VCaP (cell line): ENCODE results near the gene PRDM15.
A peak's percentile ranks its signal among the peaks of the same experiment; 100 is the strongest.

Experiments used
- H3K27ac ChIP-seq: fragments of 450-650 bp; 2 replicates; pipeline ENCODE4 v1.5.1; 2017
- TF ChIP-seq, protein P1 (sequence below): fragments of 450-650 bp; conservative IDR thresholded peaks from 2 replicates; pipeline ENCODE4 v1.5.1; 2017; ENCODE audit warnings: mild to moderate bottlenecking, moderate library complexity

PRDM15 gene

DNA sequence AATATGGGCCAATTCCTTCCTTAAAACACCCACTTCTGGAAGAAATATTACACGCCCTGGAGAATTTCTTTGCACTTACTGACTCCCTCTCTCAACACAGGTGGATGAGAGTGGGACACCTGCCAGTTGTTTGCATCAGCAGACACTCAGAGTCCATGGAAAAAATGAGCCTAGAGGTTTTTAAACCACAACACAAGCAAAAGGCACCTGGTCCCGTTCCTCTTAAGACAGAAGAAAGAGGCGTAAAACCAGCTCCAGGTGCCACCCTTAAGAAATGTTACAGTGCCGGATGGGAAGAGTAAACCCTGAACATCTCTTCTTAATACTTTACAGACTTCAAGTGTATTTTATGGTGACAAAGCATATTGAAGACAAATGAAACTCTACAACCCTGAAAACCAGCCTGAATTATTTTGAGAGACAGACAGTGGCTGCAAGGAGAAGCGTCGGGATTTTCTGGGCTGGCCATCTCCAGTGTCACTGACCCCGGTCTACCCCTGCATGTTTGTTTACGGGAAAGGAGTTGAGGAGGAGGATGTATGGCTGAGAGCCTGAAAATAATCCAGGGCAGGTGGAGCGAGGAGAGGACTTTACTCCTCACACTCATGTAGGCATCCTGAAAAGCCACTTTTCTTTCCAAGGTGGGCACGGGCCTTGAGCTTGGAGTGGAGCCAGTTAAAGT, 104.5 kb downstream of the PRDM15 start:
- H3K27ac ChIP-seq = no peak overlapping the region
- TF ChIP-seq, protein P1, sequence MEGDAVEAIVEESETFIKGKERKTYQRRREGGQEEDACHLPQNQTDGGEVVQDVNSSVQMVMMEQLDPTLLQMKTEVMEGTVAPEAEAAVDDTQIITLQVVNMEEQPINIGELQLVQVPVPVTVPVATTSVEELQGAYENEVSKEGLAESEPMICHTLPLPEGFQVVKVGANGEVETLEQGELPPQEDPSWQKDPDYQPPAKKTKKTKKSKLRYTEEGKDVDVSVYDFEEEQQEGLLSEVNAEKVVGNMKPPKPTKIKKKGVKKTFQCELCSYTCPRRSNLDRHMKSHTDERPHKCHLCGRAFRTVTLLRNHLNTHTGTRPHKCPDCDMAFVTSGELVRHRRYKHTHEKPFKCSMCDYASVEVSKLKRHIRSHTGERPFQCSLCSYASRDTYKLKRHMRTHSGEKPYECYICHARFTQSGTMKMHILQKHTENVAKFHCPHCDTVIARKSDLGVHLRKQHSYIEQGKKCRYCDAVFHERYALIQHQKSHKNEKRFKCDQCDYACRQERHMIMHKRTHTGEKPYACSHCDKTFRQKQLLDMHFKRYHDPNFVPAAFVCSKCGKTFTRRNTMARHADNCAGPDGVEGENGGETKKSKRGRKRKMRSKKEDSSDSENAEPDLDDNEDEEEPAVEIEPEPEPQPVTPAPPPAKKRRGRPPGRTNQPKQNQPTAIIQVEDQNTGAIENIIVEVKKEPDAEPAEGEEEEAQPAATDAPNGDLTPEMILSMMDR = no peak

DNA sequence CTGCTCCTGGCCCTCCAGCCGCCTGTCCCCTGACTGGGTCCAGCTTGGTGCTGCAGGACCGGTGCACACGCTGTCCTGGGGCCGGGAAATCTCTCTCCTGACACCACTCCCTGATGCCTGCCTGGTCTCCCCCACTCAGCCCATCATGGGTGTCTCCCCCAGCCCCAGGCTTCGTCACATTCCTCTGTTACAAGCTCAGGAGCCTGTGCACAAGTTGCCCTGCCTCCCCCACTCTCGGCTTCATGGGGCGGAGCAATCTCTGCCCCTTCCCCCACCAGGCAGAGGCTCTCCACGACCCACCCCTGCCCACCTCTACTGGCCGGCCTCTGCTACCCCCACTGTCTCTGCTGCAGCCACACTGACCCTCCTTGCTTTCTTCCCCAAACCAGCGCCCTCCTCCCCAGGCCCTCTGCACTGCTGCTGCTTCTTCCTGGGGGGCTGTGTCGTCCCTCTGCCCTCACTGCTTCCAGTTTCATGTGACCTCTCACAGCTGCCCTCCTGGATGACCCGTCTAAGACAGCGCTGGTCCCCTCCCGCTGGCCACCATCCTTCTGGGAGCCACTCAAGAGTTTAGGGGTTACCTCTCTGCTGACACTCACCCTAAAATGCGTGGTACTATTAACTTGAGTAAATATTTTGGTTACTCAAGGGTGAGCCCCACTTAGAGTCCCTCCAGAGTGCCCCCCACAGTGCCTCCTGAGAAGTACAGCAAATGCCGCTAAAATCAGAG, 106.6 kb downstream of the PRDM15 start:
- TF ChIP-seq, protein P1 = no peak
- no peak overlapping the region for H3K27ac ChIP-seq

DNA sequence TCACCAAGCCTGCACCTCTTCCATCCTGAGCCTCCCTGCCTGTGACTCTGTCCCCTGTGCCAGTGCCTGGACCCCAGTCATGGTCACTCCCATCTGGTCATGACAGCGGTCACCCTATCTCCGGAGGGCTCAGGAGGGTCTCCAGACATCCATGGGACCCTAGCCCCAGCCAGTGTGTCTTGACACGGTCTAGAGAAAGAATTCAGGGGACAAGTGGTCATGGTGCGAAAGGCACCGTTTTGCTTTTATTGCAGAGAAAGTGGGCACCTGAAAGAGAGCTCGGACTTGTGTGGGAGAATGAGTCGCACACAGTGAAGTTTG, 107.6 kb downstream of the PRDM15 start:
- H3K27ac ChIP-seq = no peak overlapping the region
- TF ChIP-seq, protein P1 = no peak

DNA sequence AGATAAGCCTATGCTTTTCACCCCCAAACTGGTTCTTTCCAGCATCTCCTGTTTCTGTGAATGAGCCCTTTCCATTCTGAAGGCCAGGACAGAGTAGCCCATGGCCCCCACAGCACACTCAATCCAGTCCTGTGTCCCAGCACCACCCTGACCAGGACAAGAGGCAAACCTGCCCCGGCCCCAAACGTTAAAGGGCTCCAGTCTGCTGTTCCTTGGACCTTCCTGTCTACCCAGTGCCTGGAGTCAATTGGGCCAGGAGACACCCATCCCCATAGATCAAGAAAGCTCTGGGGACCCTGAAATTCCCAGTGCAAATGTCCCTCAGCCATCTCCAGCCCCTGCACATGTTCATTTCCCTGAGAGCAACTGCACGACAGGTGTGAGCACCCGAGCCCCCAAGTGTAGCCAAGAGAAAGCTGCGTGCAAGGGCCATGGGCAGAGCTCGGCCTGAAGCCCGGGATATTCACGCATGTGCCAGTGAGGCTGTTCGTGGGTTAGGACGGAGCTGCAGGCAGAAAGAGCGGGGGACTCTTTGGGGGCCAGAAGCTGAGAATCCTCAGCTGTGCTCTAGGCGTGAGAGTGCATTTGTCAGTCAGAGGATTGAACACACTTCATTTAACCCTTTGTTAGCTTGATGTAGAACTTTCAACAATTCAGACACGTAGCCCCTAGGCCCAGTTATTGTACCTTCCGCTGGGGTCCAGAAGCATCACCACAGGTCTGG, 108.1 kb downstream of the PRDM15 start:
- H3K27ac ChIP-seq = no peak overlapping the region
- TF ChIP-seq, protein P1 = no peak

DNA sequence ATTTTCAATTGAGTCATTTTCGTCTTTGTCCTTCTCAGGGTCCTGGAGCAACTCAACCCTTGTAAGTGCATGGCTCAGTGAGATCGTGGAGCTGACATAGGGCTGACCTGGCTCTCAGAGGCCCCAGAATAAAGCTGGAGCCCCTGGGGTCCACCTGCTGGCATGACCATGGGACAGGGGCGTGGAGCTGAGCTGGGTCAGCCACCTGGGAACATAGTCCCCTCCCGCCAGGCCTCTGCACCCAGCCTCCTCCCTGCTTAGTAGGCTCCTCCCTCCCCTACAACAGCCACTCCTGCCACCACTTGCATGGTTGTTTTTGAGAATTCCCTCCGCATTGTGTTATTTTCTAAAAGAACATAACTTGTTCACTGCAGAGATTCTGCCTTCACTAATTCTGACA, 109.2 kb downstream of the PRDM15 start:
- TF ChIP-seq, protein P1 = no peak
- no peak overlapping the region for H3K27ac ChIP-seq

DNA sequence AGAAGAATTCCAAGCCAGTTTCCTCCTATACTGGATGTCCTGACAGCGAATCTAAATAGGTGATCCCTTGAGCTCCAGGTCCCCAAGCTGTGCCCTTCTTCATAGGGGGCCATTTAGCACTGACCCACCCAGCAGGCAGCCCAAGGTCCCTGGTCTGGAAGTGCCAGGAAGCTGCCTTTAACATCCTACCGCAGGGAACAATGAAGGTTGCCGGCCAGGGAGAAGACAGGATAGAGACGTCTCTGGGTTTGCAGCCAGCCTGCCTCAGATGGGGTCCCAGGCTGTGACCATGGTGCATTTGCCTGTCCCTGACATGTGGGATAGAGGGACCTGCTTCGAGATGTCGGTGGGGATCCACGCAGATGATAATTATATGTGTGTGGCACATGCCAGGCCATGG, 109.6 kb downstream of the PRDM15 start:
- peak overlapping the region; percentile 92; the same call in 1 of the 2 replicates for H3K27ac ChIP-seq
- TF ChIP-seq, protein P1 = no peak

DNA sequence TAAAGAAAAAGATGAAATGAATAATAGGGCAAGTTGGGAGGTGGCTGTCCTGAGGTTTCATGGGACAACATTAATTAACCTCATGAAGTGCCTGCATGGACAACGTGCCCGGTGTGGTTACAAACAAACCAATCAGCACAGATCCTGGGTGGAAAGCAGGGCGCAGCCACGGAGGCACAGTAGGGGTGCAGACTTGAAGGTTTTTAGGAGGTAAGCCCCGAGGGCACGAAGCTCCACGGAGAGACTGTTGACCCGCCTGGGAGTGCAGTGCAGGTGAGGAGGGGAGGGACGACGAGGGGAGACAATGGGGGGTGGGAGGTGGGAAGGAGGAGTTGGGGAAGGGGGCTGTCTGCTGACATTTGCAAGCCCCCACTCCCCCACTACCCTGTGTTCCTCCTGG, 110.0 kb downstream of the PRDM15 start:
- H3K27ac ChIP-seq = peak overlapping the region; percentile 92

More for the DNA sequence above, 110.0 kb downstream of the PRDM15 start:
- TF ChIP-seq, protein P1 = no peak
